Endothelial cell of umbilical vein (primary cell): ENCODE results near the gene CD44. TPM values are rescaled to one million over a fixed set of nuclear protein-coding genes. Genes with fewer than 3 reads are reported as not detected.

Experiments used
- BruUV-seq: library from RNA; stranded (reverse); fragments of 400-500 nt; replicated peaks from 2 replicates; lab custom pipeline; 2021; lab: Mats Ljungman, UMichigan
- CTCF ChIA-PET: fragments of 300-600, 350-600 bp; sonication (Branson Sonifier 250); formaldehyde crosslinking; loops from one replicate; lab custom pipeline; 2021; ENCODE audit warnings: antibody characterized with exemption, inconsistent platforms; lab: Charles Lee
- POLR2A ChIA-PET: fragments of 300-600, 350-600 bp; sonication (Branson Sonifier 250); formaldehyde crosslinking; loops from one replicate; lab custom pipeline; 2021; ENCODE audit warnings: antibody characterized with exemption, inconsistent platforms; lab: Charles Lee
- DNase-seq: peaks from one replicate; pipeline ENCODE4 v3.0.0-alpha.2; 2011; ENCODE audit warnings: low read depth, low spot score
- FAIRE-seq: peaks from 2 replicates; lab custom pipeline; 2011; peaks lifted over from hg19 to GRCh38; lab: Jason Lieb, UNC
- H2AFZ ChIP-seq: 2 replicates; pipeline ENCODE4 v1.6.0; 2012; ENCODE audit warnings: low read depth, low read length, control low read depth, inconsistent platforms
- H3K27ac ChIP-seq: 2 replicates; pipeline ENCODE4 v1.5.1; 2011; ENCODE audit warnings: low read depth, mild to moderate bottlenecking, control low read depth, low read length, moderate library complexity; ENCODE audit not compliant: insufficient read depth
- H3K27me3 ChIP-seq, 2 experiments: 2 replicates each; pipeline versions ENCODE4 v1.6.0 to v1.6.1; 2011; ENCODE audit warnings: low read length in 2 of 2, mixed read lengths in 1 of 2; ENCODE audit not compliant: control insufficient read depth in 2 of 2, insufficient read depth in 2 of 2
- H3K36me3 ChIP-seq, 2 experiments: 2 replicates in 1 of 2; 3 replicates in 1 of 2; pipeline ENCODE4 v1.5.1; 2011; ENCODE audit warnings: low read length in 2 of 2, mild to moderate bottlenecking in 1 of 2, moderate library complexity in 1 of 2; ENCODE audit not compliant: control insufficient read depth in 2 of 2, insufficient read depth in 2 of 2; ENCODE audit errors: extremely low read depth in 1 of 2
- H3K4me1 ChIP-seq: 3 replicates; pipeline ENCODE4 v1.5.1; 2011; ENCODE audit warnings: mild to moderate bottlenecking, low read length; ENCODE audit not compliant: control insufficient read depth, insufficient read depth; ENCODE audit errors: extremely low read depth
- H3K4me2 ChIP-seq: 2 replicates; pipeline ENCODE4 v1.6.1; 2011; ENCODE audit warnings: low read length, control low read depth, mixed read lengths; ENCODE audit not compliant: insufficient read depth
- H3K4me3 ChIP-seq, 3 experiments: fragments of 200-600 bp in 1 of 3; sonication (generic), shearing (Covaris generic) in 1 of 3; replicated peaks in 1 of 3; 2 replicates each; pipeline ENCODE4 v1.5.1; 2011 to 2016; ENCODE audit warnings: control low read depth in 3 of 3, low read length in 3 of 3, mild to moderate bottlenecking in 2 of 3, inconsistent platforms in 1 of 3, low read depth in 1 of 3, moderate library complexity in 1 of 3; ENCODE audit not compliant: insufficient read depth in 1 of 3
- H3K79me2 ChIP-seq: 2 replicates; pipeline ENCODE4 v1.6.0; 2012; ENCODE audit warnings: low read length, inconsistent platforms; ENCODE audit not compliant: control insufficient read depth, insufficient read depth
- H3K9ac ChIP-seq: replicated peaks from 2 replicates; pipeline ENCODE3; 2011; ENCODE audit warnings: low read length, control low read depth; ENCODE audit not compliant: insufficient read depth; ENCODE audit errors: extremely low read depth
- H3K9me1 ChIP-seq: replicated peaks from 3 replicates; pipeline ENCODE4 v1.6.0; 2011; ENCODE audit warnings: mild to moderate bottlenecking, low read length; ENCODE audit not compliant: control insufficient read depth, insufficient read depth; ENCODE audit errors: extremely low read depth
- H3K9me3 ChIP-seq: replicated peaks from 2 replicates; pipeline ENCODE4 v1.5.1; 2012; ENCODE audit warnings: low read length, inconsistent platforms; ENCODE audit not compliant: control insufficient read depth, insufficient read depth
- H4K20me1 ChIP-seq: replicated peaks from 2 replicates; pipeline ENCODE3; 2011; ENCODE audit warnings: mild to moderate bottlenecking, low read length; ENCODE audit not compliant: control insufficient read depth, insufficient read depth; ENCODE audit errors: extremely low read depth
- CTCF ChIP-seq, 2 donors: IDR thresholded peaks; 1 replicate in 1 of 2; 2 replicates in 1 of 2; pipeline ENCODE4 v1.5.1; 2011; ENCODE audit warnings: low read length in 2 of 2, mild to moderate bottlenecking in 2 of 2, moderate library complexity in 2 of 2, control low read depth in 1 of 2, inconsistent platforms in 1 of 2, low read depth in 1 of 2; ENCODE audit not compliant: insufficient read depth in 1 of 2; ENCODE audit errors: extremely low read depth in 1 of 2
- EZH2 ChIP-seq: IDR thresholded peaks from 2 replicates; pipeline ENCODE4 v1.6.1; 2012; ENCODE audit warnings: borderline replicate concordance, low read depth, mild to moderate bottlenecking, moderate library complexity, low read length, inconsistent platforms; ENCODE audit not compliant: severe bottlenecking
- FOS ChIP-seq: IDR thresholded peaks from 2 replicates; pipeline ENCODE4 v1.6.1; 2011; ENCODE audit warnings: mild to moderate bottlenecking, low read length, moderate library complexity, borderline replicate concordance; ENCODE audit not compliant: insufficient read depth
- GATA2 ChIP-seq: IDR thresholded peaks from 2 replicates; pipeline ENCODE4 v1.7.0; 2011; ENCODE audit warnings: low read depth, mild to moderate bottlenecking, moderate library complexity, mixed read lengths, low read length; ENCODE audit not compliant: insufficient read length, insufficient read depth
- JUN ChIP-seq: IDR thresholded peaks from 2 replicates; pipeline ENCODE4 v1.6.1; 2011; ENCODE audit warnings: borderline replicate concordance, low read depth; ENCODE audit not compliant: insufficient read length, insufficient read depth
- MAX ChIP-seq: IDR thresholded peaks from 2 replicates; pipeline ENCODE4 v1.6.1; 2011; ENCODE audit not compliant: insufficient read depth, insufficient read length
- MYC ChIP-seq: IDR thresholded peaks from one replicate; pipeline ENCODE4 v1.6.1; 2011; ENCODE audit warnings: mild to moderate bottlenecking, low read depth, low read length
- POLR2A ChIP-seq: IDR thresholded peaks from 2 replicates; pipeline ENCODE4 v1.6.1; 2012; ENCODE audit warnings: low read depth, mild to moderate bottlenecking, control low read depth, low read length
- POLR2AphosphoS5 ChIP-seq: IDR thresholded peaks from 2 replicates; pipeline ENCODE4 v1.6.1; 2012; ENCODE audit warnings: low read depth, mild to moderate bottlenecking, control low read depth, low read length, moderate library complexity; ENCODE audit not compliant: insufficient read depth
- dilution Hi-C: fragments of 300-500 bp; cut with MboI; formaldehyde crosslinking; loops from one replicate; pipeline ENCODE4 v1.15.0; 2019; ENCODE audit warnings: low sequenced_read_pairs; ENCODE audit not compliant: extremely low pct_ligation_motif_present
- intact Hi-C: fragments of 100-400 bp; cut with micrococcal nuclease; formaldehyde crosslinking; loops from one replicate; pipeline ENCODE4 v1.10.0; 2022
- polyA plus RNA-seq, 4 experiments: library from polyadenylated mRNA; depleted of rRNA in 3 of 4; stranded (reverse) in 3 of 4; unstranded in 1 of 4; fragments of >200 nt; gene quantifications; 2 replicates each; pipeline versions ENCODE4 v1.2.1 to v1.2.3, GENCODE V29; 2011 to 2012; ENCODE audit warnings: missing spikeins in 1 of 4
- total RNA-seq: library from RNA; stranded (reverse); gene quantifications from 2 replicates; pipeline ENCODE4 v1.2.3, GENCODE V29; 2021

Gene CD44
- total and polyA plus RNA-seq, 2 donors (not counting 3 experiments of a cell fraction or from before 2014, with no cell fraction given): 25.5 to 26.3 TPM

GRCh38 chr11:35187996-35188395 lies 49.0 kb downstream of the CD44 start:
- peaks cover 3% of the 10 kb centered on the region for H4K20me1 ChIP-seq
- H3K79me2 ChIP-seq: peaks cover 17% of the 10 kb centered on the region
- dilution Hi-C loops: no loop called here
- no peak overlapping the region for H2AFZ ChIP-seq
- CTCF ChIA-PET: no interaction called here
- no peaks in the 10 kb centered on the region for H3K9me3 ChIP-seq
- POLR2A ChIA-PET: no interaction called here
- H3K4me2 ChIP-seq: no peak overlapping the region
- intact Hi-C loops: no loop called here
- H3K9me1 ChIP-seq: no peaks in the 10 kb centered on the region
- peaks cover 0 to 4% of the 10 kb centered on the region in 2 experiments for H3K36me3 ChIP-seq
- no peak overlapping the region for H3K4me3 ChIP-seq
- no peak for TF ChIP-seq JUN
- TF ChIP-seq MYC: no peak
- TF ChIP-seq POLR2AphosphoS5: no peak
- no peak for TF ChIP-seq FOS
- no peak for TF ChIP-seq MAX
- peaks cover 11% of the 10 kb centered on the region for H3K4me1 ChIP-seq
- H3K27me3 ChIP-seq: no peaks in the 10 kb centered on the region
- H3K9ac ChIP-seq: no peak overlapping the region
- FAIRE-seq (no peak), DNase-seq (no peak)
- no TSS peak for BruUV-seq
- H3K27ac ChIP-seq: no peak overlapping the region

DNA sequence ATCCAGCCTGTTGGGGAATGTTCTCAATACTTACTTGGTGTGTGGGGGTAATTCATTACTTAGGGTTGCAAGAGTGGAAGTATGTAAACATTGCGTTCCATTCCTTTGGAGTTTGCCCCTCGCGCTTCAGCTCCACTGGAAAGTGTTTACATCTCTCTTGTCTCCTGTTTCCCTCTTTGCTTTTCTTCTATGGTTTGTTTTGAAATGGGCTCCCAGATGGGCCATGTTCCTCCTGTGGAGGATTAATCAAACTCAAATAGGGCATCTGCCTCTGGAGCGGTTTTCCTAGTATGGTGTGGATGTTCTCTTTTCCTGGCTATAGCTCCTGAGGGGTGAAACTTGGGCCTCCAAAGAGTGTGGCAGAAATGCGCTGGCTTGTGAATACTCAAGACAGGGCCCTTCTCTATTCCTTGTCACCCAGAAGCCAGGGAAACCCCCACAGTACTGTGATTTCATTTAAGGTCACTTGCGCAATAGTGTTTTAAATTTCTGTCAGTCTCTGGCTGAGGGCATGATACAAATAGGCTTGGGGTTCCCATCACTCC lies 51.9 kb downstream of the CD44 start:
- peaks cover 3% of the 10 kb centered on the region for H4K20me1 ChIP-seq
- DNase-seq (no peak), FAIRE-seq (no peak)

More for the DNA sequence above, 51.9 kb downstream of the CD44 start:
- dilution Hi-C loops (no loop called here), intact Hi-C loops (no loop called here)
- H3K27me3 ChIP-seq: no peaks in the 10 kb centered on the region
- no peak overlapping the region for H3K4me2 ChIP-seq
- no peak overlapping the region for H3K27ac ChIP-seq
- peaks cover 0 to 4% of the 10 kb centered on the region in 2 experiments for H3K36me3 ChIP-seq
- BruUV-seq: no TSS peak
- H3K9me1 ChIP-seq: no peaks in the 10 kb centered on the region
- no peak for TF ChIP-seq POLR2AphosphoS5
- no peak for TF ChIP-seq GATA2
- TF ChIP-seq JUN: no peak
- TF ChIP-seq CTCF (IDR thresholded peaks at IDR 0.05; ENCODE audit: extremely low read depth in 1 of 2, insufficient read depth in 1 of 2, low read depth in 1 of 2, low read length in 2 of 2): no peak
- no peak for TF ChIP-seq MYC
- no peak for TF ChIP-seq POLR2A
- no peak for TF ChIP-seq MAX
- no peak for TF ChIP-seq FOS
- TF ChIP-seq EZH2: no peak
- no peak overlapping the region for H3K4me3 ChIP-seq
- CTCF ChIA-PET: interaction anchor here (1.5 kb wide), 2 partner anchors 193 kb away, joined by 3 to 5 read pairs; no protein-coding TSS in a partner anchor
- H2AFZ ChIP-seq: no peak overlapping the region
- POLR2A ChIA-PET: no interaction called here
- H3K79me2 ChIP-seq: peaks cover 30% of the 10 kb centered on the region
- peaks cover 11% of the 10 kb centered on the region for H3K4me1 ChIP-seq
- no peak overlapping the region for H3K9ac ChIP-seq
- no peaks in the 10 kb centered on the region for H3K9me3 ChIP-seq
